Ovary (tissue), 9 donors: ENCODE measurements around the gene SWAP70. TPM values are rescaled to one million over a fixed set of nuclear protein-coding genes. Genes with fewer than 3 reads are reported as not detected.

Experiments
- DNase-seq, 5 donors: peaks; one replicate each; pipeline ENCODE4 v3.0.0-alpha.2; 2019 to 2020
- H3K27ac ChIP-seq, 2 donors: fragments of 200-600 bp; one replicate each; pipeline versions ENCODE4 v1.5.1 to v1.8.0; 2019 to 2022
- H3K27me3 ChIP-seq: fragments of 200-600 bp; one replicate; pipeline ENCODE4 v1.8.0; 2022
- H3K36me3 ChIP-seq: fragments of 200-600 bp; sonication (generic); one replicate; pipeline ENCODE4 v1.5.1; 2019
- H3K4me1 ChIP-seq: one replicate; pipeline ENCODE4 v1.8.1; 2013; ENCODE audit warnings: mild to moderate bottlenecking, moderate library complexity; ENCODE audit not compliant: insufficient read depth
- H3K4me3 ChIP-seq: fragments of 200-600 bp; sonication (generic); one replicate; pipeline ENCODE4 v1.5.1; 2017
- H3K9me3 ChIP-seq, 2 donors: fragments of 200-600 bp in 1 of 2; sonication (generic) in 1 of 2; one replicate each; pipeline versions ENCODE4 v1.5.1 to v1.8.1; 2013 to 2019; ENCODE audit warnings: mild to moderate bottlenecking in 1 of 2, moderate library complexity in 1 of 2
- EP300 ChIP-seq: sonication (generic); formaldehyde crosslinking; IDR thresholded peaks from one replicate; pipeline ENCODE4 v1.6.1; 2017; ENCODE audit warnings: antibody characterized with exemption
- POLR2A ChIP-seq: fragments of 450-650 bp; IDR thresholded peaks from one replicate; pipeline ENCODE4 v1.6.1; 2017; ENCODE audit warnings: antibody characterized with exemption, mild to moderate bottlenecking, moderate library complexity
- WGBS, 3 donors: extraction: QIAGEN DNeasy Blood & Tissue Kit in 1 of 3; methylation state at CpG; one replicate each; pipeline versions ENCODE4 v1.1.5 to v1.1.7; 2013 to 2017; 5-methylcytosine and 5-hydroxymethylcytosine counted together
- intact Hi-C, 4 donors: fragments of 100-400 bp; cut with DNase I; formaldehyde crosslinking; loops; one replicate each; pipeline versions ENCODE4 v1.11.0 to v1.15.1; 2022 to 2023
- polyA plus RNA-seq, 2 donors: library from polyadenylated mRNA; stranded (reverse); fragments of 200-250 nt in 1 of 2; fragments of 350-450 nt in 1 of 2; fragmentation: Illumina TruSeq in 1 of 2; extraction: RNeasy Lipid Tissue Mini Kit (QIAGEN cat#74804) in 1 of 2; gene quantifications; one replicate each; pipeline ENCODE4 v1.2.3, GENCODE V29; 2013 to 2014
- total RNA-seq, 7 donors: library from RNA; depleted of rRNA in 2 of 7; stranded (reverse); fragments of >200 nt in 2 of 7; fragmentation: NEBNext Ultra II Directional in 3 of 7; extraction: Animal tissue kit (Norgen Biotek cat#: 25700) in 3 of 7; gene quantifications; one replicate each; pipeline versions ENCODE4 v1.1.0 to v1.2.4, GENCODE V29; 2016 to 2023
- TF ChIP-seq, protein P1 (sequence below), 3 donors: fragments of 450-650 bp in 2 of 3; fragments of 200-600 bp in 1 of 3; IDR thresholded peaks; one replicate each; pipeline versions ENCODE4 v1.5.1 to v1.8.0; 2016 to 2022; ENCODE audit warnings: antibody characterized with exemption in 3 of 3, mild to moderate bottlenecking in 1 of 3
- donor health status: DM: no; HTN: no; CAD: no; lungs with moderate emphysema.
- donor health status: DM: no; HTN: no; CAD: no.
- donor health status: Bipolar disorder and iron deficiency.
- donor health status: DM: yes; HTN: yes; CAD: no.
- donor health status: DM: no; HTN: no; CAD: no.
- donor health status: DM: yes; HTN: yes; CAD: no.

The SWAP70 gene
- total and polyA plus RNA-seq, 9 donors, result 14.1 to 23.7 (median 19.8) TPM

DNA sequence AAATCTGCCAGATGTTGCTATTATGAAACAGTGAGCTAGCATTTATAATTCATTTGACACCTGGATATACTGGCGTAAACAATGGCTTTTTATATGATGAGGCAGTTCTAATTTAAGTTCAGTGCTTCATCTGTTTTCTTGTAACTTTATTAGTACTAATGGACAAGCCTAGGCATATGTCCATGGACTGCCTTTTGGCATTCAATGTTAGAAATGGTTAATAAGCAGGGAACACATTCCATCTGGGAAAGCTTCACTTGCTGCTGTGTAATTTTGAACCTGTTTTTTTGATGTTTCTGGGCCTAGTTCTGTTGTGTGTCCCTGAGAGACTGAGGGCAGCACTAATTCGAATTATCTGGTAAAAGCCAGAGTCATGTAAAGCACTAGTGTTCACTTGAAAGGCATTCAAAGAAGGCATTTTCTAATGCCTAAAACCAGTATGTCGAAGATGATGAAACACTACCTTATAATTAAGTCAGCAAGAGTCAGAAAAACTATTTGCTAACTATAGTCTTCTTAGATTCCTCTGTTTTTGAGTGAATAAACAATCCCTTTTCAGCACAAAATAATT, 138.5 kb downstream of the SWAP70 start:
- intact Hi-C loops, result no loop called here
- Histone ChIP-seq H3K4me3 (no peak overlapping the region), H3K9me3 (no peaks in the 10 kb centered on the region), H3K27ac (no peak overlapping the region), H3K4me1 (peaks cover 1% of the 10 kb centered on the region), H3K36me3 (no peaks in the 10 kb centered on the region), H3K27me3 (no peaks in the 10 kb centered on the region)
- DNase-seq, result no peak
- TF ChIP-seq POLR2A (no peak), EP300 (no peak)
- TF ChIP-seq, protein P1, sequence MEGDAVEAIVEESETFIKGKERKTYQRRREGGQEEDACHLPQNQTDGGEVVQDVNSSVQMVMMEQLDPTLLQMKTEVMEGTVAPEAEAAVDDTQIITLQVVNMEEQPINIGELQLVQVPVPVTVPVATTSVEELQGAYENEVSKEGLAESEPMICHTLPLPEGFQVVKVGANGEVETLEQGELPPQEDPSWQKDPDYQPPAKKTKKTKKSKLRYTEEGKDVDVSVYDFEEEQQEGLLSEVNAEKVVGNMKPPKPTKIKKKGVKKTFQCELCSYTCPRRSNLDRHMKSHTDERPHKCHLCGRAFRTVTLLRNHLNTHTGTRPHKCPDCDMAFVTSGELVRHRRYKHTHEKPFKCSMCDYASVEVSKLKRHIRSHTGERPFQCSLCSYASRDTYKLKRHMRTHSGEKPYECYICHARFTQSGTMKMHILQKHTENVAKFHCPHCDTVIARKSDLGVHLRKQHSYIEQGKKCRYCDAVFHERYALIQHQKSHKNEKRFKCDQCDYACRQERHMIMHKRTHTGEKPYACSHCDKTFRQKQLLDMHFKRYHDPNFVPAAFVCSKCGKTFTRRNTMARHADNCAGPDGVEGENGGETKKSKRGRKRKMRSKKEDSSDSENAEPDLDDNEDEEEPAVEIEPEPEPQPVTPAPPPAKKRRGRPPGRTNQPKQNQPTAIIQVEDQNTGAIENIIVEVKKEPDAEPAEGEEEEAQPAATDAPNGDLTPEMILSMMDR (IDR thresholded peaks at IDR 0.05), result no peak
- WGBS, 3 donors, result 24 to 32% (median 30%) methylated on average over 3 of the region's 3 CpGs

Other genes starting within 250 kb of the SWAP70 start
- 10 to 100 TPM; 12.6 to 48.7 (median 32.3) TPM for gene ZNF143, start 203.1 kb upstream of the SWAP70 start, total RNA-seq
- 10 to 100 TPM; 16.3 to 23.2 TPM for gene ZNF143, start 203.1 kb upstream of the SWAP70 start, polyA plus RNA-seq
- 10 to 100 TPM; 10.5 to 55.4 (median 21.6) TPM for gene WEE1, start 90.4 kb upstream of the SWAP70 start, total RNA-seq
- gene WEE1, start 90.4 kb upstream of the SWAP70 start, polyA plus RNA-seq, result 10 to 100 TPM; 10.6 to 27.4 TPM